ENCODE measurements around the gene SMIM22. TPM values are rescaled to one million over a fixed set of nuclear protein-coding genes. Genes with fewer than 3 reads are reported as not detected.
A peak's percentile ranks its signal among the peaks of the same experiment; 100 is the strongest.

SMIM22 gene
- total RNA-seq = not detected in 2 replicates

GRCh38 chr16:4795181-4795827 lies at the start of gene SMIM22:
Gene SMIM22, plus strand, starts transcription at chr16:4795369. Its CDS starts 366 bp downstream, at chr16:4795735.
- H3K36me3 Mint-ChIP-seq (ENCODE audit: low read depth) = no peaks in the 10 kb centered on the region
- intact Hi-C loops (cut with micrococcal nuclease) = no loop called here

GRCh38 chr16:4746215-4746614 lies 49.0 kb upstream of the SMIM22 start:
- DNase-seq = no peak
- Mint-ChIP-seq H3K9me3 (no peaks in the 10 kb centered on the region), H3K4me1 (peaks cover 15% of the 10 kb centered on the region), H3K27ac (no peak overlapping the region), H3K27me3 (no peaks in the 10 kb centered on the region), H3K4me3 (no peak overlapping the region), H3K36me3 (ENCODE audit: low read depth) (peaks cover 2% of the 10 kb centered on the region)
- intact Hi-C loops (cut with micrococcal nuclease) = no loop called here

More at GRCh38 chr16:4795181-4795827, at the start of gene SMIM22:
- no peaks in the 10 kb centered on the region for H3K9me3 Mint-ChIP-seq
- H3K4me3 Mint-ChIP-seq = no peak within 1 kb of the TSS
- DNase-seq = no peak
- peaks cover 1% of the 10 kb centered on the region for H3K27me3 Mint-ChIP-seq
- no peak within 1 kb of the TSS for H3K27ac Mint-ChIP-seq
- H3K4me1 Mint-ChIP-seq = peaks cover 4% of the 10 kb centered on the region

- intact Hi-C loops (cut with micrococcal nuclease) = no loop called here
- H3K36me3 Mint-ChIP-seq (ENCODE audit: low read depth) = peaks cover 6% of the 10 kb centered on the region
- DNase-seq = no peak
- no peaks in the 10 kb centered on the region for H3K9me3 Mint-ChIP-seq
- H3K4me1 Mint-ChIP-seq = peaks cover 15% of the 10 kb centered on the region
- H3K4me3 Mint-ChIP-seq = no peak overlapping the region
- H3K27ac Mint-ChIP-seq = no peak overlapping the region
- H3K27me3 Mint-ChIP-seq = no peaks in the 10 kb centered on the region
Measured at GRCh38 chr16:4746991-4747574, 48.1 kb upstream of the SMIM22 start.

- H3K4me1 Mint-ChIP-seq = peaks cover 14% of the 10 kb centered on the region
- DNase-seq = no peak
- H3K4me3 Mint-ChIP-seq = no peak overlapping the region
- peak overlapping the region; percentile 58 for H3K27ac Mint-ChIP-seq
- H3K9me3 Mint-ChIP-seq = no peaks in the 10 kb centered on the region
- H3K27me3 Mint-ChIP-seq = no peaks in the 10 kb centered on the region
- H3K36me3 Mint-ChIP-seq (ENCODE audit: low read depth) = peaks cover 6% of the 10 kb centered on the region
- intact Hi-C loops (cut with micrococcal nuclease) = no loop called here
Measured at GRCh38 chr16:4747906-4748681, 47.1 kb upstream of the SMIM22 start.

GRCh38 chr16:4748682-4749411 lies 46.3 kb upstream of the SMIM22 start:
- H3K27me3 Mint-ChIP-seq = no peaks in the 10 kb centered on the region

GRCh38 chr16:4749700-4750257 lies 45.4 kb upstream of the SMIM22 start:
- peaks cover 11% of the 10 kb centered on the region for H3K36me3 Mint-ChIP-seq (ENCODE audit: low read depth)
- peaks cover 8% of the 10 kb centered on the region for H3K4me1 Mint-ChIP-seq
- intact Hi-C loops (cut with micrococcal nuclease) = no loop called here
- no peak overlapping the region for H3K4me3 Mint-ChIP-seq
- no peak overlapping the region for H3K27ac Mint-ChIP-seq
- no peaks in the 10 kb centered on the region for H3K27me3 Mint-ChIP-seq
- no peak for DNase-seq
- no peaks in the 10 kb centered on the region for H3K9me3 Mint-ChIP-seq

More at GRCh38 chr16:4748682-4749411, 46.3 kb upstream of the SMIM22 start:
- H3K36me3 Mint-ChIP-seq (ENCODE audit: low read depth) = peaks cover 9% of the 10 kb centered on the region
- no peak overlapping the region for H3K4me3 Mint-ChIP-seq
- intact Hi-C loops (cut with micrococcal nuclease) = no loop called here
- H3K4me1 Mint-ChIP-seq = peaks cover 8% of the 10 kb centered on the region
- peak overlapping the region; percentile 58 for H3K27ac Mint-ChIP-seq
- DNase-seq = no peak
- no peaks in the 10 kb centered on the region for H3K9me3 Mint-ChIP-seq

GRCh38 chr16:4750896-4751295 lies 44.3 kb upstream of the SMIM22 start:
- peaks cover 22% of the 10 kb centered on the region for H3K36me3 Mint-ChIP-seq (ENCODE audit: low read depth)
- H3K9me3 Mint-ChIP-seq = peaks cover 5% of the 10 kb centered on the region
- DNase-seq = no peak
- no peak overlapping the region for H3K4me3 Mint-ChIP-seq
- no peak overlapping the region for H3K27ac Mint-ChIP-seq
- intact Hi-C loops (cut with micrococcal nuclease) = no loop called here
- no peaks in the 10 kb centered on the region for H3K27me3 Mint-ChIP-seq
- H3K4me1 Mint-ChIP-seq = peaks cover 8% of the 10 kb centered on the region

- Mint-ChIP-seq H3K36me3 (ENCODE audit: low read depth) (peaks cover 28% of the 10 kb centered on the region), H3K9me3 (peaks cover 5% of the 10 kb centered on the region), H3K4me3 (no peak overlapping the region), H3K27me3 (no peaks in the 10 kb centered on the region), H3K4me1 (peaks cover 8% of the 10 kb centered on the region), H3K27ac (no peak overlapping the region)
- DNase-seq = no peak
- intact Hi-C loops (cut with micrococcal nuclease) = no loop called here
Measured at GRCh38 chr16:4752351-4753100, 42.6 kb upstream of the SMIM22 start.

- DNase-seq = no peak
- peaks cover 5% of the 10 kb centered on the region for H3K9me3 Mint-ChIP-seq
- H3K27ac Mint-ChIP-seq = no peak overlapping the region
- H3K27me3 Mint-ChIP-seq = no peaks in the 10 kb centered on the region
- H3K4me1 Mint-ChIP-seq = peaks cover 4% of the 10 kb centered on the region
- no peak overlapping the region for H3K4me3 Mint-ChIP-seq
- peaks cover 31% of the 10 kb centered on the region for H3K36me3 Mint-ChIP-seq (ENCODE audit: low read depth)
- intact Hi-C loops (cut with micrococcal nuclease) = no loop called here
Measured at GRCh38 chr16:4753227-4753626, 41.9 kb upstream of the SMIM22 start.

GRCh38 chr16:4754865-4755264 lies 40.3 kb upstream of the SMIM22 start:
- Mint-ChIP-seq H3K4me1 (peaks cover under 1% of the 10 kb centered on the region), H3K36me3 (ENCODE audit: low read depth) (peaks cover 44% of the 10 kb centered on the region), H3K27me3 (no peaks in the 10 kb centered on the region), H3K9me3 (peaks cover 5% of the 10 kb centered on the region), H3K4me3 (no peak overlapping the region), H3K27ac (no peak overlapping the region)
- DNase-seq = no peak
- intact Hi-C loops (cut with micrococcal nuclease) = no loop called here

GRCh38 chr16:4755687-4756086 lies 39.5 kb upstream of the SMIM22 start:
- no peak overlapping the region for H3K4me3 Mint-ChIP-seq
- H3K27ac Mint-ChIP-seq = no peak overlapping the region
- peaks cover 5% of the 10 kb centered on the region for H3K9me3 Mint-ChIP-seq
- peaks cover 3% of the 10 kb centered on the region for H3K4me1 Mint-ChIP-seq
- no peaks in the 10 kb centered on the region for H3K27me3 Mint-ChIP-seq
- intact Hi-C loops (cut with micrococcal nuclease) = no loop called here
- peaks cover 47% of the 10 kb centered on the region for H3K36me3 Mint-ChIP-seq (ENCODE audit: low read depth)
- DNase-seq = no peak

GRCh38 chr16:4760221-4760910 lies 34.8 kb upstream of the SMIM22 start:
- Mint-ChIP-seq H3K27ac (no peak overlapping the region), H3K9me3 (peaks cover 5% of the 10 kb centered on the region), H3K4me3 (no peak overlapping the region), H3K27me3 (no peaks in the 10 kb centered on the region), H3K36me3 (ENCODE audit: low read depth) (peaks cover 38% of the 10 kb centered on the region), H3K4me1 (peaks cover 8% of the 10 kb centered on the region)
- DNase-seq = no peak
- intact Hi-C loops (cut with micrococcal nuclease) = loop anchor here (10.0 kb wide), 1 partner anchor 96 kb away; no protein-coding TSS in a partner anchor

All from activated CD4-positive, alpha-beta T cell treated with anti-CD3 and anti-CD28 coated beads, Interleukin-2, amount 10 ng/mL, durations not matched to agents 24 days and 14 days (primary cell).